GM12878 (cell line): ENCODE data around the gene FANCC. TPM values are rescaled to one million over a fixed set of nuclear protein-coding genes. Genes with fewer than 3 reads are reported as not detected.

Experiments
- ATAC-seq: fragments of 200-7000 bp; cut with Tn5 transposase; 3 replicates; pipeline ENCODE4 v1.9.1; 2020; ENCODE audit warnings: mild to moderate bottlenecking, moderate library complexity
- BruUV-seq: library from RNA; stranded (reverse); fragments of 400-500 nt; replicated peaks from 2 replicates; lab custom pipeline; 2021; lab: Mats Ljungman, UMichigan
- CTCF ChIA-PET: fragments of 300-600 bp; sonication (Branson Sonifier 250); formaldehyde crosslinking; extraction: SDS; loops from one replicate; lab custom pipeline; 2021; ENCODE audit warnings: inconsistent platforms; lab: Yijun Ruan, JAX
- POLR2A ChIA-PET: fragments of 350-600 bp; formaldehyde crosslinking; extraction: SDS; loops from one replicate; lab custom pipeline; 2021; ENCODE audit warnings: inconsistent platforms; lab: Charles Lee
- RAD21 ChIA-PET: fragments of 300-600 bp; sonication (Branson Sonifier 250); formaldehyde crosslinking; loops from one replicate; lab custom pipeline; 2023; ENCODE audit warnings: antibody characterized with exemption; ENCODE audit not compliant: unreplicated experiment; lab: Charles Lee
- SMC1A ChIA-PET: fragments of 300-600 bp; sonication (Branson Sonifier 250); formaldehyde crosslinking; loops from one replicate; lab custom pipeline; 2023; ENCODE audit not compliant: unreplicated experiment, uncharacterized antibody; lab: Charles Lee
- DNase-seq: peaks from one replicate; pipeline ENCODE4 v3.0.0-alpha.2; 2011; ENCODE audit warnings: low read depth, low spot score
- FAIRE-seq: peaks from 3 replicates; lab custom pipeline; 2011; peaks lifted over from hg19 to GRCh38; lab: Jason Lieb, UNC
- H2AFZ ChIP-seq: 2 replicates; pipeline ENCODE4 v1.6.0; 2011; ENCODE audit warnings: low read depth, low read length, control low read depth; ENCODE audit not compliant: control insufficient read depth
- H3K27ac ChIP-seq: 2 replicates; pipeline ENCODE4 v1.5.1; 2011; ENCODE audit warnings: control low read depth; ENCODE audit not compliant: control insufficient read depth, insufficient read depth
- H3K27me3 ChIP-seq, 2 experiments: replicated peaks in 1 of 2; 2 replicates each; pipeline versions ENCODE4 v1.6.0 to v1.6.1; 2011; ENCODE audit warnings: low read length in 1 of 2; ENCODE audit not compliant: control insufficient read depth in 2 of 2, insufficient read depth in 2 of 2
- H3K36me3 ChIP-seq, 2 experiments: 2 replicates each; pipeline ENCODE4 v1.5.1; 2011; ENCODE audit warnings: low read length in 1 of 2; ENCODE audit not compliant: control insufficient read depth in 2 of 2, insufficient read depth in 2 of 2
- H3K4me1 ChIP-seq: 2 replicates; pipeline ENCODE4 v1.6.1; 2011; ENCODE audit warnings: mild to moderate bottlenecking, low read length, moderate library complexity, mixed read lengths; ENCODE audit not compliant: control insufficient read depth, insufficient read depth
- H3K4me2 ChIP-seq: 2 replicates; pipeline ENCODE4 v1.6.0; 2011; ENCODE audit warnings: control low read depth; ENCODE audit not compliant: control insufficient read depth, insufficient read depth
- H3K4me3 ChIP-seq: fragments of 200-600 bp; sonication (generic); 2 replicates; pipeline ENCODE4 v1.5.1; 2016
- H3K79me2 ChIP-seq: 2 replicates; pipeline ENCODE4 v1.6.0; 2011; ENCODE audit warnings: low read length; ENCODE audit not compliant: control insufficient read depth, insufficient read depth
- H3K9ac ChIP-seq: 2 replicates; pipeline ENCODE4 v1.8.0; 2011; ENCODE audit warnings: low read length, control low read depth, mixed read lengths; ENCODE audit not compliant: control insufficient read depth, insufficient read depth
- H3K9me3 ChIP-seq: replicated peaks from 3 replicates; pipeline ENCODE4 v1.5.1; 2011; ENCODE audit warnings: mild to moderate bottlenecking, low read length; ENCODE audit not compliant: control insufficient read depth, insufficient read depth
- H4K20me1 ChIP-seq: 2 replicates; pipeline ENCODE4 v1.6.0; 2011; ENCODE audit not compliant: control insufficient read depth, insufficient read depth
- BMI1 ChIP-seq: fragments of 450-650 bp; IDR thresholded peaks from 2 replicates; pipeline ENCODE4 v1.6.1; 2016; ENCODE audit warnings: mild to moderate bottlenecking, moderate library complexity, borderline replicate concordance
- CEBPZ ChIP-seq: fragments of 150-350 bp; IDR thresholded peaks from 2 replicates; pipeline ENCODE4 v1.6.1; 2016; ENCODE audit warnings: low read depth, low read length
- CHD1 ChIP-seq: IDR thresholded peaks from 2 replicates; pipeline ENCODE4 v1.6.1; 2012; ENCODE audit warnings: low read depth, low read length, improper control_type of control experiment
- GATAD2B ChIP-seq: fragments of 450-650 bp; conservative IDR thresholded peaks from 2 replicates; pipeline ENCODE4 v1.6.1; 2017; ENCODE audit warnings: low read depth, mild to moderate bottlenecking, moderate library complexity
- IKZF1 ChIP-seq: fragments of 450-650 bp; conservative IDR thresholded peaks from 2 replicates; pipeline ENCODE4 v1.6.1; 2017; ENCODE audit warnings: antibody characterized with exemption, mild to moderate bottlenecking
- PBX3 ChIP-seq: IDR thresholded peaks from 2 replicates; pipeline ENCODE4 v1.6.1; 2011; ENCODE audit warnings: mild to moderate bottlenecking, low read depth, low read length, moderate library complexity; ENCODE audit not compliant: insufficient replicate concordance
- PRDM15 ChIP-seq: fragments of 450-650 bp; formaldehyde crosslinking; IDR thresholded peaks from 2 replicates; pipeline ENCODE4 v1.4.0; 2020; ENCODE audit warnings: mild to moderate bottlenecking, moderate library complexity
- ZNF592 ChIP-seq: fragments of 450-650 bp; IDR thresholded peaks from 2 replicates; pipeline ENCODE4 v1.6.1; 2017; ENCODE audit warnings: mild to moderate bottlenecking, moderate library complexity
- WGBS: methylation state at CpG from one replicate; pipeline ENCODE4 v1.1.6; 2016; ENCODE audit warnings: low lambda C conversion rate; ENCODE audit not compliant: insufficient replicate concordance, insufficient coverage; ENCODE audit errors: missing lambda C conversion rate; 5-methylcytosine and 5-hydroxymethylcytosine counted together
- in situ Hi-C: fragments of 300-500 bp; cut with MboI; formaldehyde crosslinking; loops from 9 replicates; pipeline ENCODE4 v1.14.3; 2018; ENCODE audit warnings: mixed read lengths
- intact Hi-C: fragments of 100-400 bp; cut with micrococcal nuclease; formaldehyde crosslinking; loops from one replicate; pipeline ENCODE4 v1.14.2; 2022; ENCODE audit not compliant: unreplicated experiment
- polyA plus RNA-seq, 11 experiments: library from polyadenylated mRNA; depleted of rRNA in 4 of 11; unstranded in 6 of 11; stranded (reverse) in 5 of 11; fragments of >200 nt; fragmentation: Nextera tagmentation in 4 of 11; fragmentation: Illumina TruSeq in 1 of 11; extraction: Ambion mirVana in 4 of 11; extraction: Trizol in 1 of 11; gene quantifications; 1 replicate in 1 of 11; 2 replicates in 10 of 11; pipeline versions ENCODE4 v1.2.1 to v1.2.3, GENCODE V29; 2011 to 2016; ENCODE audit warnings: inconsistent platforms in 2 of 11, missing spikeins in 2 of 11, low read depth in 1 of 11
- total RNA-seq, 4 experiments: library from RNA; depleted of rRNA in 3 of 4; stranded (reverse); fragments of >200 nt in 3 of 4; fragmentation: Illumina TruSeq in 1 of 4; extraction: Trizol in 1 of 4; gene quantifications; 2 replicates each; pipeline versions ENCODE4 v1.2.1 to v1.2.3, GENCODE V29; 2013 to 2021

FANCC gene
- total and polyA plus RNA-seq, 10 of the 15 experiments (the other 5 are each of a cell fraction or from before 2014, with no cell fraction given), result 1.2 to 16.8 (median 10.5) TPM

- no peak overlapping the region for H2AFZ ChIP-seq
- in situ Hi-C loops, result no loop called here
- no peak overlapping the region for H3K27ac ChIP-seq
- peaks cover 2 to 3% of the 10 kb centered on the region in 2 experiments; a peak in 2 of 4 replicates for H3K36me3 ChIP-seq
- FAIRE-seq, result no peak
- intact Hi-C loops, result no loop called here
- 91% methylated on average over 5 of the region's 5 CpGs for WGBS
- ChIA-PET SMC1A (no interaction called here), POLR2A (interaction anchor here (0.6 kb wide), 1 partner anchor 402 kb away, joined by 3 read pairs; no protein-coding TSS in a partner anchor), CTCF (interaction anchor here (1.2 kb wide), 1 partner anchor 390 kb away, joined by 6 read pairs; no protein-coding TSS in a partner anchor), RAD21 (no interaction called here)
- H3K27me3 ChIP-seq, result no peaks in the 10 kb centered on the region
- H3K79me2 ChIP-seq, result no peaks in the 10 kb centered on the region
- no peaks in the 10 kb centered on the region for H3K4me1 ChIP-seq
- H3K9me3 ChIP-seq, result no peaks in the 10 kb centered on the region
- BruUV-seq, result no TSS peak
- no peak overlapping the region for H3K4me2 ChIP-seq
- no peak overlapping the region for H3K4me3 ChIP-seq
- no peak for DNase-seq
- H3K9ac ChIP-seq, result no peak overlapping the region
- H4K20me1 ChIP-seq, result no peaks in the 10 kb centered on the region
- no peak for ATAC-seq
- no peak for TF ChIP-seq ZNF592
- TF ChIP-seq GATAD2B, result no peak
- no peak for TF ChIP-seq CHD1
- no peak for TF ChIP-seq BMI1
- TF ChIP-seq IKZF1, result no peak
- TF ChIP-seq PRDM15 (CRISPR knock-in tag), result no peak
- no peak for TF ChIP-seq PBX3
- no peak for TF ChIP-seq CEBPZ
Observed at GRCh38 chr9:95071450-95071849, 246.1 kb downstream of the FANCC start.
